NOMO-1 (cell line): ENCODE results near the gene ERCC4.
"Not testable (repeated sequence)": the region's sequence is repeated elsewhere in the genome, so short reads cannot be mapped to it uniquely, and the experiment has no call there.

Experiments
- DNase-seq, 2 experiments: peaks; one replicate each; lab custom pipeline; 2025; ENCODE audit not compliant: unreplicated experiment in 2 of 2; lab: John Stamatoyannopoulos, UW

Gene ERCC4

GRCh38 chr16:13919683-13920509 lies at the start of gene ERCC4:
Gene ERCC4 (plus strand): TSS chr16:13920154. CDS start chr16:13920166, 12 bp downstream.
- peak; percentile 97 to 99 for DNase-seq

- no peak for DNase-seq
Measured at GRCh38 chr16:13873835-13874438, 46.0 kb upstream of the ERCC4 start.

GRCh38 chr16:13875614-13876284 lies 44.2 kb upstream of the ERCC4 start:
- no peak for DNase-seq

GRCh38 chr16:13883276-13883675 lies 36.7 kb upstream of the ERCC4 start:
- no peak for DNase-seq

- DNase-seq, result no peak
Measured at GRCh38 chr16:13883881-13884280, 36.1 kb upstream of the ERCC4 start.

GRCh38 chr16:13885700-13886099 lies 34.3 kb upstream of the ERCC4 start:
- no peak for DNase-seq

GRCh38 chr16:13886608-13887007 lies 33.3 kb upstream of the ERCC4 start:
- no peak for DNase-seq

GRCh38 chr16:13889323-13889722 lies 30.6 kb upstream of the ERCC4 start:
- not testable (repeated sequence) for DNase-seq

GRCh38 chr16:13892301-13892700 lies 27.7 kb upstream of the ERCC4 start:
- no peak for DNase-seq

GRCh38 chr16:13895516-13895915 lies 24.4 kb upstream of the ERCC4 start:
- no peak for DNase-seq

GRCh38 chr16:13896543-13897182 lies 23.3 kb upstream of the ERCC4 start:
- no peak for DNase-seq

- no peak for DNase-seq
Measured at GRCh38 chr16:13897806-13898205, 22.1 kb upstream of the ERCC4 start.

GRCh38 chr16:13898233-13898632 lies 21.7 kb upstream of the ERCC4 start:
- no peak for DNase-seq

- DNase-seq, result no peak
Measured at GRCh38 chr16:13902052-13902451, 17.9 kb upstream of the ERCC4 start.

- DNase-seq, result no peak
Measured at GRCh38 chr16:13902677-13903076, 17.3 kb upstream of the ERCC4 start.

- DNase-seq, result no peak
Measured at GRCh38 chr16:13904179-13904691, 15.7 kb upstream of the ERCC4 start.

- DNase-seq, result not testable (repeated sequence)
Measured at GRCh38 chr16:13904822-13905221, 15.1 kb upstream of the ERCC4 start.

- DNase-seq, result peak; percentile 34 to 53
Measured at GRCh38 chr16:13906168-13907089, 13.5 kb upstream of the ERCC4 start.

- DNase-seq, result no peak
Measured at GRCh38 chr16:13907431-13907830, 12.5 kb upstream of the ERCC4 start.

- no peak for DNase-seq
Measured at GRCh38 chr16:13909069-13909468, 10.9 kb upstream of the ERCC4 start.
